Activated naive CD4-positive, alpha-beta T cell treated with Interleukin-2 at 50 U/mL for 16 hours (primary cell): Measurements from ENCODE around the gene CYB561A3.
A peak's percentile ranks its signal among the peaks of the same experiment; 100 is the strongest.

Source experiments
- DNase-seq: peaks from one replicate; pipeline ENCODE4 v3.0.0-alpha.2; 2020

Gene CYB561A3

DNA sequence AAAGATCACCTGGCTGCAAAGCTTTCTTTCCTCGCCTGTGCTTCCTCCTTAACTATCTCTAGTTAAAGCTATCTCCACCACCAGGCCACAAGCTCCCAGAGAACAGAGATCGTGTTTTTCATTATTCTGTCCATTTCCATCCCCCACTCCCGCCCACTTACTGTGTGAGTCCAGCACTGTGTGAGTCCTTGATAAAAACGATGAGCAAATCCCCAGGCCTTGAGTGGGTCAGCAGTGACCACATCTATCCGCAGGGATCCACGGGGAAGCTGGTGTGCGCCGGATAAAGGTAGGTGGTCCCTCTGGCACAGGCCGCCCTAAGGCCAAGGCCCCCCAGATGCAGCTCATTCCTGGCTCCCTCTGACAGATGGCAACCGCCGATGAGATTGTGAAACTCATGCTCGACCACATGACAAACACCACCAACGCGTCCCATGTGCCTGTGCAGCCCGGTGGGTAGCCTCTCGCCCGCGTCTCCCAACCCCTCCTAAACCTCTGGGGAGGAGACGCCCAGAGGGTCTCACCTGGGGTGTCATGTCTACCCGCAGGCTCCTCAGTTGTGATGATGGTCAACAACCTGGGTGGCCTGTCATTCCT is 19.4 kb downstream of the CYB561A3 start:
- DNase-seq = no peak

DNA sequence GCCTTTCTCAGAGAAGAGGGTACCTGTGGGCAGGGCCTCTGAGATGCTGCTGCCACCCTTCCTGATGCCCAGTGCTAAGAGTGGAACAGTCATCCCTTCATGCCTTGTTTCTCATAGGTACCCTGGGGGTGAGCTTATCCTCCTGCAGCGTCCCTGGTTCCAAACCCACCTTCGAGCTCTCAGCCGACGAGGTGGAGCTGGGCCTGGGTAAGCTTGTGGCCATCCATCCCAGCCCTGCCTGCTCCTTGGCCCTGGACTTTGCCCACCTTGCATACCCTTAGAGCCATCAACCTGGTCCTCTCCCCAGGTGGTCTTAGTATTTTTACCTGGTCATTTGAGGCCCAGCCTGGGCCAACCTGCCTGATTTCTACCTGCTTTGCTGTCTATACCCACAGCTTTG is 20.0 kb downstream of the CYB561A3 start:
- no peak for DNase-seq

DNA sequence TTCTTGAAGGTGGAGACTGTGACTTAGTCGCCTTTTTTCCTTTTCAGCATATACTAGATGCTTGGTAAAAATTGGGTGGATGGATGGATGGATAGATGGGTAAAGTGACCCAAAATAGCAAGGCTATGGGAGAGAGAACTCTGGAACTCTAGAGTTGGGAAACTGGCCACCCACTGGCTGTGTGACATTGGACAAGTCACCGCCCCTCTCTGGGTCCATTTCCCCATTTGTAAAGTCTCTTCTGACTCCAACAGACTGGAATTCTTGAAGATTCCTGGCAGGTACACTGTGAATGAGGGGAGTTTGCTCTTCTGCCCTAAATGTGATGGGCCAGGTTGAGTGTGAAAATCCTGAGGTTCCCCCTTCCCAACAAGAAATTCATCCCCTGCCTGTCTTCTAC is 20.7 kb downstream of the CYB561A3 start:
- DNase-seq = no peak

DNA sequence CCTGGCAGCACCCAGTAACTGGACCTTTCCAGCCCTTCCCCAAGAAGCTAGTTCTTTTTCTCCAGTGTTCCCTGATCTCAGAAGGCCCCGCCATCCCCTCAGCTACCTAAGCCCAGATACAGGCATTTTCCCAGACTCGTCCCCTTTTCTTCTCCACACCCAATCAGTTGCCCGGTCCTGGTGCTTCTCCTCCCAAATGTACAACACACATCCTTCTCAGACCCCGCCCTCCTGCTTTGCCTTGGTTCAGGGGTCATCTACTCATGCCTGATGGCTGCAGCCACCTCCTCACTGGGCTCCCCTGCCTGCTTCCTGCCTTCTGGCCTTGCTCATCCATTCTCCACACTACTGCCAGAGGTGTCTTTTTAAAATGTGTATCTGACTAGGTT is 22.2 kb downstream of the CYB561A3 start:
- DNase-seq = no peak

DNA sequence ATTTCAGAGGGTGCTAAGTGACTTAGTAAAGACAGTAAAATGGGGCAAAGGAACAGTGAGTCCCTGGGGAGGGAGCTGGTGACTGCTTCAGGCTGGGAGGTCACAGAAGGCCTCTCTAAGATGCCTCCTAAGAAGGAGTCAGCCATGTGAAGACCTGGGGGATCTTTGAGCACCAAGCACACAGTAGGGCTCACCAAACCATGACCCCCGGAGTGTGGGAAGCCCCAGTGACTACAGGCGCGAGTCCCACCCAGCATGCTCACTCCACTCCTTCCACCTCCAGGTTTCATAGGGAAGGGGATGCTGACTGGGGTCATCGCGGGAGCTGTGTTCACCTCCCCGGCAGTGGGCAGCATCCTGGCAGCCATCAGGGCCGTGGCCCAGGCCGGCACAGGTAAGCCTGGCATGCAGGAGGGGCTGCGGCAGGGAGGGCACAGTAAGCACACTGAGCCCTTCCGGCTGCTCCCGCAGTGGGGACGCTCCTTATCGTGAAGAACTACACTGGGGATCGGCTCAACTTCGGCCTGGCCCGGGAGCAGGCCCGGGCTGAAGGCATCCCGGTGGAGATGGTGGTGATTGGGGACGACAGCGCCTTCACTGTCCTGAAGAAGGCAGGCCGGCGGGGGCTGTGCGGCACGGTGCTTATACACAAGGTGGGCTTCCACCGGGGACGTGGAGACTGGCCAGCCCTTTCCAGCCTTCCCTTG is 22.7 kb downstream of the CYB561A3 start:
- no peak for DNase-seq

DNA sequence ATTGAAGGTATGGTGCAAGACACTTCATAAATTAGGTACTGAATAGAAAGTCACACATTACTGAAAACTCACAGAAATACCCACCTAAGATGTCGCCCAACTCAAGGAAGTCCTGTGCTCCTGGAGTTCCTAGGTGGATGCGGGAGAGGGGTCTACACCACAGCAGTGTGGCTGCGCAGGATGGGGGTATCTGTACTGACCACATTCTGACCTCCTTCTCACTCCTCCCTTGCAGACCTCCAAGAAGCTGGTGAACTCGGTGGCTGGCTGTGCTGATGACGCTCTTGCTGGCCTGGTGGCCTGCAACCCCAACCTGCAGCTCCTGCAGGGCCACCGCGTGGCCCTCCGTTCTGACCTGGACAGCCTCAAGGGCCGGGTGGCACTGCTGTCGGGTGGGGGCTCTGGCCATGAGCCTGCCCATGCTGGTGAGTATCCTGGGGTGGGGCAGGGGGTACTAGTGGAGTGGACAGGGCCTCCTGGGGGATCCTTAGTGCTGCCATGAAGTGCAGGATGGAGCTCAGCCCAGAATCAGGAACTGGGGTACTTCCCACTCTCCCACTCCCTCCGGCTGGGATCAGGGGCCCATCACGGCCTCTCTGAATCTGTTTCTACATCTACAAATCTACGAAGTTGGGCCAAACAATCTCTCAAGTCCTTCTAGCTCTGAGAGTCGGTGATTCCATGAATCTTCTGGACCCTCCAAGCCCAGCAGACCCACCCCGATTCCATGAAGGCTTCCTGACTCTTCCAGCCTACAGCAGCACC is 23.8 kb downstream of the CYB561A3 start:
- DNase-seq = no peak

DNA sequence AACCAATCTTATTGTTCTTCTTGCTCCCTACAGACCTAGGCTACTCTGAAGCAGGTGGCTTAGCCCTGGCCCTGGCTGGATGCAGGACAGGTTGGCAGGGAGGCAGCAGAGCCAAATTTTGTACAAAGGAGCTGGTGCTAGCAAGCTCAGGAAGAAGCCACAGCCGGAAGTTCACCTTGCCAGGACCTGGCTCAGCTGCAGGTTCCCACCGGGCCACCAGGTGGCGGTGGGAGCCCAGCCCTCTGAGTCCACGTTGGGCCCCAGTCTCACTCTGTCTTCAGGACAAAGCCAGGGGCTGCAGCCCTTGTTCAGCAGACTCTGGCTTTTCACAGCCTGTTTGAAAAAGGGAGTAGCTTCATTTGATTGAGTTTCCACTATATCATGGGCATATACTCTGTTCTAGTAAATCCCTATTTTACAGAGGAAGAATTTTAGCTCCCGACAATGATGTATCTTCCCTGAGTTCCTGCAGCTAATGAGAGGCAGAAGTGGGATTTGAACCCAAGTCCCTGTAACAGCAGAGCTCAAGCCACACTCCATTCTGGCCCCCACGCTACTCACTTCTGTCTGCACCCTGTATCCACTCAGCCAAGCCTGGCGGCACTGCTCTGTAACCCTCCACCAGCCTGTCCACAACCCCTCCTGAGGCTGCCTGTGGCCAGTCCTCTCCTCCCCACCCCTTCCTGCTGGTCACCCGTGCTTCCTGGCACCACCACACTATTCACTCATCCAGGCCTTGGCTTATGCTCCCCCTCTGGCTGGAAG is 25.3 kb downstream of the CYB561A3 start:
- peak; percentile 83 for DNase-seq

DNA sequence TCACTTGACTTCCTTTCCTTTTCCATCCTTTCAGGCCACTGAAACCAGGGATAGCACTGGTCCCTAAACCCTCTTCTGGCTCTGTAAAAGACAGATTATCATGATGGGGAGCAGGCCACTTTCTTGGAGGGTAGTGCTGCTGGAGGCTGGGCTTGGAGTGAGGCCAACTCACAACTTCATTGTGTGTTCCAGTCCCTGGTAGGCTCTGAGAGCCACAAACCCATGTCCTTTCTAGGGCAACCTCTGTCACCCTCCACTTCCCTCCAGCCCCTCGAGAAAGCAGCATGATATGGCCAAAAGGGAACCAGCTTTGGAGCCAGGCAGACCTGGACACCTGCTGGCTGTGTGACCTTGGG is 26.3 kb downstream of the CYB561A3 start:
- no peak for DNase-seq

DNA sequence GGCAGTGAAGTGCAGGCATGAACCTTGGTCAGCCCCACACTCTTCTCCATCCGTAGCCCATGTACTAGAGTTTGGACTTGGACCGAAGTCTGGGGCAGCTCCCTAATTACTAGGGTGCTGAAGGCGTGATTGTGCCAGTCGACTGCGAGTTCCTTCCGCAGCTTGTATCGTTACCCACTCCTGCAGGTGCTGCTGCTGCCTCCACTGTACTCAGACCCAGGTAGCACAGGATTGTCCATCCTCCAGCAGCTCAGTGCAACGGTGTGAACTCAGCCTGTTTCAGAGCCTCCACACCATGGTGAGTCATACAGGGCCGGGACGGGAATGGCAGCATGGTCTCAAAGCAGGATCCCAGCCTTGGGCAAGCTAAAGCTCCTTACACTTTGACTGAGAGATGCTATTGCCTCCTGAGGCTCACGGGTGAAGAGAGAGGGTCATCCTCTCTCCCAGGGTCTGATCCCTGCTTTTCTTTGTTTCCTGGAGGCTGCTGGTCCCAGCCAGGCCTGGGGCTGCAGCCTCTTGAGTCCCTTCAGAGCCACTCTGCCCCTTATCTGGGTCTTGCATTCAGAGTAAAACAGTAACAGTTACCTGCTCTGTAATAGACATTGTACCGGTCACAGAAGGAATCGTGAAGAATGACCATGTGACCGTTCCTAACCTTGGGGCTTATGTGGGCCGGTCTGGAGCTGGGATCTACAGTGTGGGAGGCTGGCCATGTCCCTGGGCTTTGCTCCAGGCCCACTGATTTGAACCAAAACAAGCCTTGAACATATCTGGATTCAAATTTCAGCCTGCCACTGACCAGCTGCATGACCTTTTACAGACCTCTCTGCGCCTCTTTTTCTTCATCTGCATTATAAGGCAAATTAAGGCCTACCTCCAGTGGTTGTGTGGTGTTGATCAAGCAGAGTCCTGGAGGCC is 27.0 kb downstream of the CYB561A3 start:
- DNase-seq = no peak

DNA sequence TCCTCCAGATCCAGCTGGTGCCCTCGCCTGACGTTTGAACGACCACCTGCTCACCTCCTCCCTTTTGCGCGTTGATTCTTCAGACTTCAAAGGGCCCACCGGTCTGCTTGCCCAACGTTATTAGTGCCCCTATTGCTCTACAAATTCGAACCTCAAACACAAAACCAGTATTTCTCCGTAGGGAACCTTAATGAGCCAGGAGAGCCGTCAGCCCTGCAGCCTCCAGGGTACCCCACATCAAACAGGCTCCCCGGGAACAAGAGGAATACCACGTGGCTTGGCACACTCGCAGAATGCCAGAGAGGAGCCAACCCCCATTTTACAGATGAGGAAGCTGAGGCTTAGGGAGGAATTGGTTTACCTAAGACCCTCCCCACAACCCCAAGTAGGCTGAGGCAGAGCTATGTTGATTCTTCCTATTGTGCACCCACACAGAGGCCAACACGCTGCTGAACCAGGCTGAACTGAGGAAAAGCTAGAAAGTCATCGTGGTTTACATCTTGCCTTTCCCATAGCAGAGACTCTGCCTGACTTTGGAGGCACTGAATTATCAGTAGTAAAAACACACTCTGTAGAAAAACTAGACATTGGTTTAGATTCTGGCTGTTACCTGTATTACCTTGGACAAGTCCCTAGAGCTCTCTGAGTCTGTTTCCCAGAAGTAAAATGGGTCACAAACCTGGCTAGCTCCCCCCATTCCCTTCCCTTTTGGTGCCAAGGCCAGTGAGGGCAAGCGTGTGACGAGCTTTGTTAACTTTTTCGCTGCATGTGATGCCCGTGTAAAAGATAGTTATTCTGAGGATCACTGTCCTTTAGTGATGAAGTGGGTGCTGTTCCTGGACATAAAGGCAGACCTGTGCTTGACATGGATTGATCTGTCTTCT is 27.9 kb downstream of the CYB561A3 start:
- DNase-seq = no peak

DNA sequence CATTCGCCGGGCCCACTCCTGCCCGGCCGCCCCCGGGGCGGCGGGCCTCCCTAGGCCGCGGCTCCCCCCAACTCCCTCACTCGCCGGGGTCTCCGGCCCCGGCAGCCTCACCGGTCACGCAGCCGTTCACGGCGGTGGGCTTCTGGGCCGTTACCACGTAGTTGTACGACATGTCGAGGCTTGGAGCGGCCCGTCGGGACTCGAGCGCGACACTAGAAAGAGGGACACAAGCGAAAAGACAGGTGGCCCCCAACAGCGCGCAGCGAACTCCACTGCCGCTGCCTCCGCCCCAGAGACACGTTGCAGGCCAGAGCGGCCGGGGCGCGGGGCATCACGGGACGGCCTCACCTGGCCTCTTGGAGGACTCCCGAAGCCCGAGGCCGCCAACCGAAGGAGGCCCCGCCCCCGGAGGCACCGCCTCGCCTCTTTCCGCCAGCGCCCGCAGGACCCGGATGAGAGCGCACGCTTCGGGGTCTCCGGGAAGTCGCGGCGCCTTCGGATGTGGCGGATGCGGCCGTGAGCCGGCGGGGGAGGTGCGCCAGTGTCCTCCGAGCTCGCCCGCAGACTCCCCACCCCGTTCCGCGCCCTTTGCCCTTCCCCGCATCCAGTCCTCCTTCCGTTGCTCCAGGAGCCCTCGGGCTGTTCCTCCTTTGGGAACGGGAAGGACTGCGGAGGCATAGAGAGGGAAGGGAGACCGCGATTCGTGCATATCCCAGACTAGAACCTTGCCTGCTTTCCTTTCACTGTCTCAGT is 28.7 kb downstream of the CYB561A3 start, which contains the start of the genes DDB1 and TKFC:
DDB1 (minus strand) TSS at position 309 of the 753 bp plus-strand sequence; CDS start at position 172, 137 bp downstream.
TKFC (plus strand) TSS at position 432 of the 753 bp plus-strand sequence. CDS start 1,501 bp downstream, outside the sequence.
- DNase-seq = peak; percentile 98

DNA sequence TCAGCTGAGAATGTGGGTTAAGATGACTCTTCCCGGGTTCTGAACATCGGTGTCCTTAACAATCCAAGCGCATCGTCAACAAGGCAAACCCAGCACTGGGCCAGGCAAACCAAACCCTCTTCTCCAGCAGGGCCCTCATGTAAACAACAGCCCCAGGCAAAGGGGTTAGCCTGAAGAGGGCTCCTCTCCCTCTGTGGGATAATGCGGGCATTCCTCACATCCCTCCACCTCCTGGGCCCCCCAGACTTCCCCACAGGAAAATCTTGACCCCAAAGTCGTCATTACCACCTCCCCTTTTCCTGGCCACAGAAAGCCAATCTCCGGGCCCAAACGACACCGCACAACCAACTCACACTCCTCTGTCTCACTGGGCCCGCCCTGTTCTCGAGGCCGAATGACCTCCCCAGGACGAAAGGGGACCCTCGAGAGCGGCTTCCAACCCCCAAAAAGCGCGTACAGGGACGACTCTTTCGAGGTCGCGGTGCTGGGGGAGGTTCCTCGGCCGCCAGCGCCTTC is 29.3 kb downstream of the CYB561A3 start:
- no peak for DNase-seq

DNA sequence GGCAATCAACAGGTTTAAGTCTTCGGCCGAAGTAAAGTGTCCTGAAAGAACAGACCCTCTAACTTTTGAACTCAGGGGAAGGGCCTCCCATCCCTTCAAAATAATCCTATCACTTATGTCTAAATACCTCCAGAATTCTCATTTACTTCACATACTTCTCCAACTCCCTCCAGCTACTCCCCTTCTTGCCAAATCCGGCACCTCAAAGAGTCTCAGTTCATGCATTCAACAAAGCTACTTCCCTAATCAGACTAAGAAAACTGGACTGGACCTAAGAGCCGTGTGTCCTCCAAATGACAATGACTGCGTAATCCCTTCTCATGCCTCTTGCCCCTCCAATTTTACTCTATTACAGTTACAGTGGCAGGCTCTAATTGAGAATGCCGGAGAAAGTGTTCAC is 30.0 kb downstream of the CYB561A3 start:
- no peak for DNase-seq

DNA sequence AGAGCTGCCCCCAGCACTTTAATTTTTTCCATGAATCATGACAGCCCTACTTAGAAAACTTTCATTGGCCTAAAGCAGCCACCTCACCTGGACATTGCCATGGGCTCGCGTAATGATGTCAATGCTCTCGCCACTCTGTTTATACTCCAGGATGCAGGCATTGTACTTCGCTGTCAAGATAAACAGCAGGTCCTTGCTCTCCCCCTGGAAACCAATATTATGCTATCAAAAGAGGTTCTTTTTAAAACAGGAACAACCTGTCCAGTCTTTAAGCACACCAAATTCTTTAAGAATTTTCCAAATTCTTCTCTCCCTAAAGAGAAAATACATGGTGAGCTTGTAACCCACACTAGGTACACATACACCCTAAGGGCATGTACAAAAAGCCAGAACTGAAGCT is 31.8 kb downstream of the CYB561A3 start:
- no peak for DNase-seq

DNA sequence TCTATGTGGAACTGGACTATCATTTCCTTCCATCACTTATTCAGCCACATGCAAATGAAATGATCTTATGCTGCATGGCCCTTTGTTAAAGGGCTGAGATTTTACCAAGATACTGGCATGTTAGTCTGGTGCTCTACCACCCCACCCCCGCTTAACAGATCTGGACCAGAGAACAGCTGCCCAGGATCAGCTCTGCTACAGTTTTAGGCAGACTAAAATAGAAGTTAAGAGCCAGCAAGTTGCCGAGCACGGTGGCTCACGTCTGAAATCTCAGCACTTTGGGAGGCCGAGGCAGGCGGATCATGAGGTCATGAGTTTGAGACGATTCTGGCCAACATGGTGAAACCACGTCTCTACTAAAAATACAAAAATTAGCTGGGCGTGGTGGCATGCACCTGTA is 33.3 kb downstream of the CYB561A3 start:
- DNase-seq = no peak

DNA sequence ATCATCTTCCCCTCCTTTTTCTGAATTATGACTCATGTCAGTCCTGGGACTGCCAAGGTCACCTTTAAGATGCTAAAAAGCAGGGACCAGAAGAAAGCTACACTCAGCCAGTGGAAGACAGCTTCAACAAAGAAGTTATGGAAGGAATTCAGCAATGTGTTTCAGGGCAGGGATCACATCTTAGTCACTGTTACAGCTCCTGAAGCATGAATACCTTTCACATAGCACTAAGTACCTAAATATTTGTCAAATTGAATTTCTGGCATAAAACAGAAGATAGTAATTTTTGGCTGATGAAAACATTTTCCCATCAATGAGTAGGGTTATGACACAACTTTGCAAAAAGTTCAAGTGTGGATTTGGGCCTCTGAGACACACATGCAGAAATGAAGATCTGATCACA is 34.0 kb downstream of the CYB561A3 start:
- no peak for DNase-seq

DNA sequence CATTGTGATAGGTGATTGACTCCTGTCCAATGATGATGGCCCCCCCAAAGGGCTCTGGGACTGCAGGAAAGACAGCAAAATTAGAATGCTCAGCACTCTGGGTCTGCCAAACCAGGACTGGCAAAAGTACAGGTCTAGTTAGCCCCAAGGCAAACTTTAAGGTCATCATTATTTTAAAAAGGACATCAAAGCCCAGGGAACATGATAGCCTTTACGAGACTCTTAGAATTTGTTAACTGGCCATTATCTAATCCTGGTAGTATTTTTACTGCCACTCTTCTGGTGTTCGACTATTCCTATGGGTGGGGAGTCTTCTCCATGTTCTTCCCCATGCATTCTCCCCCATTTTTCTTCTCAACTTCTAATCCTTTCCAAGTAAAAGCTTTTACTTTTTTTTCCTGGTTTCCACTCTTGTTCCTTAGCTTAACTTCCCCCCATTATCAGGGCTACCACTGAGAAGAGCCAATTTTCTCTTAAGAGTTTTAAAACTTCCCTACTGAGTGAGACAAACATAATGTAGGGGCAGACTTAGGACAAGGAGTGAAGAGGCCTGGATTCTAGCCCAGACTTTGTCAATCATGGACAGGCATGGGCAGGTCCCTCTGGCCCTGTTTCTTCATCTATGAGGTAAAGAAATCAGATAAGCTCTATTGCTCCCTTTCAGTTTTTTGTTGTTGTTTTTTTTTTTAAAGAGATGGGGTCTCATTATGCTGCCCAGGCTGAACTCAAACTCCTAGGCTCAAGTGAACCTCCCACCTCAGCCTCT is 35.9 kb downstream of the CYB561A3 start:
- DNase-seq = no peak

DNA sequence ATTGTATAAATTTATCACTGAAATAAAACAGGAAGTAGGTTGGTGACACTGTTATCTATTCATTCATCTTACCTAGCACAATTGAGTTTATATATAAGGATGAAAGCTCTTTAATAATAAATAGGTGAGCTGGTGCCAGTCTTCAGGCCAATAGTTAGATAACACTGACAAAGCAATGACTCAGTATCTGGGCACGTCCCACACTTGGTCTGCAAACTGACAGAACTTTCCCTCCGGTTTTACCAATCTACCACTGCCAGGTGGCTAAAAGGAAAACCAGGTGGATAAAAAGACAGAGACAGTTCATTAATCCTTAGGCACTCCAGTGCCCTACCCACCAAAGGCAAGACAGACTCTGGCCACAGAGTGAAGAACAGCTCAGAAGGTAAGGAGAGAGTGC is 46.4 kb downstream of the CYB561A3 start:
- no peak for DNase-seq

DNA sequence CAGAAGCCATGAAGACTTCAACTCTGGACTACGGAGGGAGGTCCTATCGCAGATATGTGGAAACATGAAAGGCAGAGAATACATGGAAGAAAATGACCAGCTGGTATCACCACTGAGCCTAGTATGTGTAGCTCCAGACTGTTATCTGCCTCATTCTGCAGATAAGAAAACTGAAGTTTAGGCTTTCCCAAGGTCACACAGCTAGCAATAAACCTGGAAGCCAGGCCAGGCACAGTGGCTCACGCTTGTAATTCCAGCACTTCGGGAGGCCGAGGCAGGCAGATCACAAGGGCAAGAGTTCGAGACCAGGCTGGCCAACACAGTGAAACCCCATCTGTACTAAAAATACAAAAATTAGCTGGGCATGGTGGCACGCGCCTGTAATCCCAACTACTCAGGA is 50.9 kb downstream of the CYB561A3 start:
- no peak for DNase-seq
